Measurements from ENCODE around the gene AK5.

- TF ChIP-seq REST (IDR thresholded peaks at IDR 0.05; ENCODE audit: insufficient read depth in 1 of 2, low read depth in 2 of 2, low read length in 2 of 2) (no peak), TAF1 (IDR thresholded peaks at IDR 0.05; ENCODE audit: borderline replicate concordance, insufficient read depth, low read length) (no peak), SIN3A (IDR thresholded peaks at IDR 0.05; ENCODE audit: borderline replicate concordance, insufficient read depth, low read length) (no peak)
Measured at GRCh38 chr1:77514921-77515776, 233.3 kb downstream of the AK5 start.
